Stimulated activated CD8-positive, alpha-beta memory T cell treated with anti-CD3 and anti-CD28 coated beads, Interleukin-15, amount 100 ng/mL, for 4 hours (primary cell): ENCODE measurements around the gene AGAP1.

ENCODE experiments used
- DNase-seq, 2 donors: peaks; one replicate each; pipeline ENCODE4 v3.0.0-alpha.2; 2020; ENCODE audit warnings: low read depth in 2 of 2

Gene AGAP1

DNA sequence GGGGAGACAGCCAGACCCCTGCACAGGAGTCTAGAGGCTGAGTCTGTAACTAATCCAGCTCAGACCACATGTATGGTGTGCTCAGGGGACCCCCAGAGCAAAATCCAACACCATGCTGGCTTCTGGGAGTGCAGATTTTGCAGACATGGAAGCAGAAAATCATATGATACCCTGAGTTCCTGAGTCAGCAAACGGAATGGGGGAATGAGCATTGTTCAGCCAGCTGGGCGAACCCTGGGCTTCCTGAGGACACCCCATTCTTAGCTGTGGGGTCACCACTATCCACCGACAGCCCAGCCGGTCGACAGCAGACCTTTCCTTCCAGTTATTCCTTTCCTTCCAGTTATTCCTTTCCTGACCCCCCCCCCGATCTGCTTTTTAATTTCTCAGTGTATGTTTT, 351.4 kb downstream of the AGAP1 start:
- DNase-seq: no peak

DNA sequence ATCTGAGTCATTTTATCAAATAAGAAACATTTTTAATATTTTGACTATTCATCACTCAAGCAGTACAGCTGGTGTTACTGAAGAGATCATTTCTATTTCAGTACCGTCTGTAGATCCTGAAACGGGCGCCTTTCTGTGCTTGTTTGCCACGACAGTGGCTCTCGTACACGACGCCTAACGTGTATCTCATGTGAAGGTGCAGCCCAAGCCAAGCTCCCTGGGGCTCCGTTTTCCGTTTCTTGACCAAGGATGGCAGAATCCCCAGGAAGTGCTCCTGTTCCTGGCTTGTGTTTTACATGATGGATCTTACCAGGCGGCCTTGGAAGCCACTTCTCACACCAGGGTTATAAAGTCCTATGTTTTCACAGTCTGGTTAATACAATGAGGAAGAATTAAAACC, 353.7 kb downstream of the AGAP1 start:
- DNase-seq: no peak

DNA sequence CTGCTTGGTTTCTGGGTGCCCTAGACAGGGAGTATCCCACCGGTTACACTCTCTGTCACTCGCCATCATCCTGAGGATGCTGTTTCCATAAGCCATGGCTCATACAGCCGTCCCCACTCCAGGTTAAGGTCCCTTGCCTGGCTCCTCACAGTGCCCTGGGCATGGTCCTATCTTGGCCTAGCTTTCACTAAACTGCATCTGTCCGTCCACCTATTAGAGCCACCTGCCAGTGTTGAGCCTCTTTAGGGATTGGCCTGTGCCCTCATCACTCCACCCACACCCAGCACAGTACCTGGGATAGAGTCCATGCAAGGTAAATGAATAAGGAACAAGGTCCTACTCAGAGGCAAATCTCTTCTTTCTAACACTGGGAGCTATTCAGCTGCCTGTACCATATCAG, 354.2 kb downstream of the AGAP1 start:
- DNase-seq: no peak

- no peak for DNase-seq
These were observed 355.1 kb downstream of the AGAP1 start for GRCh38 chr2:235848946-235849345.

GRCh38 chr2:235849489-235849888, 355.6 kb downstream of the AGAP1 start:
- no peak for DNase-seq

GRCh38 chr2:235850289-235850688, 356.4 kb downstream of the AGAP1 start:
- DNase-seq: no peak

DNA sequence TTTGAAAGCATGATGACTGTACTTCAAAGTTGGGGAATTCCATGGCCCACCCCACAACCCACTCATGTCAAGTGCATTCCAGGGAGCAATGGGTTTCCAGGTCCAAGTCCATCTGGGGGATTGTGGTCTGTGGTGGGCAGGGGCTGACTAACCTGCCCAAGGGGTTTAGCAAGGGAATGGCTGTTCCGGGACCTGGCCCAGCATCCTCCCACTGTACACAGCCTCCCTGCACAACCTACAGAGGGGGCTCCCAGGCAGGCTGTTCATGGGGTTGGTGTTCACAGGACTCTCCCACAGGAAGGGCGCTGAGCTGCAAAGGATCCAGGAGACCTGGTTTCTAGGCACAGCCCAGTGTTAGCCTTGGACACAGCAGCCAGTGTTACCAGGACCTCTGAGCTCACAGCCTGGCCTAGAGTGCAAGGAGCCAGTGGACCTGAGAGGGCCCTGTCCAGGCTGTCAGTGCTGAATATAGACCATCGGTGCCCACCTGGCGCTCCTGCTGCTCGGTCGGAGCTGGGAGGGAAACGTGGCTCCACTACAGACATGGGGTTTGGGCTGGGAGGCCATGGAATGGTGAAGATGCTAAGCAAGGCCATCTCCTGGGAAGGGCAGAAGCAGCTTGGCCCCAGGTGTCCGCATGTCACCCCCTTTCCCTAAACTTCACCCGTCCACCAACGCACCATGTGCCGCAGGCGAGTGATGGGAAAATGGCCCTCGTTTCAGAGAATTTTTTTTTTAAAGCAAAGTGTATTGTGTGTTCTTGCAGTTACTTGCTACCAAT, 357.1 kb downstream of the AGAP1 start:
- DNase-seq: no peak

- DNase-seq: no peak
These were observed 358.1 kb downstream of the AGAP1 start for GRCh38 chr2:235851828-235852525.

DNA sequence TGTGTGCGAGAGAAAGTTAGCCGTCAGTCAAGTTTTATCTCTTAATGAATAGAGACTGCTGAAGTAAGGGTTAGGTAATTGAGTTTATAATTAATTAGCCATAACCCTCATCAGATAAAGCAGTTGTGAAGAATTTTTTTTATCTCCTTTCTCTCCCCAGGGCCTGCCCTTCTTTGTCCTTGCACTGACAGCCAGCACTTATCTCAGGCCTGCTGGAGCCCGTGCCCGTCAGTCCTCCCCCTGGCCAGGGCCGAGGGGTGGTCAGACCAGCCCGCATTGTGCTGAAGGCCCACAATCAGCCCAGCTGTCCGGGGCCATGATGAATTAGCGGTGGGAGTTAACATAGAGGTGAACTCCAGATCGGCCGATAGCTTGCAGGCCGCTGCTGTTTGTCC, 358.7 kb downstream of the AGAP1 start:
- DNase-seq: no peak

DNA sequence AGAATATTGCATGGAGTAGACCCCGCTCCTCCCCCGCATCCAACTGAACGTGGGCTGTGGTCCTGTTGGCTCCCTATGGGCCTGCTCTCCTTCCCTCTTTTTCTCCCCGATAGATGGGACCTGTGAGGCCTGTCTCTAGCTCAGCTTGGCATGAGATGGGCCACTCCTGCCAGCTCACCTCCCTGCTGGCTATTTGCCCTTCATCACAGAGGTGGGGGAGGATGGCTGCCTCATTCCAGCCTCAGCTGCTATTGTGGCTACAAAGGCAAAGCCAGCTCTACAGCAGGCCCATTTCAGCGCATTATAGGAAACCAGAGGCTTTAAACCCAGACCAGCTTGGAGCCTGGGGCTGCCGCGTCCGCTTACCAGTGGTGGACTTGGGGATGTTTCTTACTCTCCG, 360.4 kb downstream of the AGAP1 start:
- DNase-seq: no peak

GRCh38 chr2:235855011-235855410, 361.2 kb downstream of the AGAP1 start:
- DNase-seq: no peak

GRCh38 chr2:235856151-235856854, 362.5 kb downstream of the AGAP1 start:
- no peak for DNase-seq

DNA sequence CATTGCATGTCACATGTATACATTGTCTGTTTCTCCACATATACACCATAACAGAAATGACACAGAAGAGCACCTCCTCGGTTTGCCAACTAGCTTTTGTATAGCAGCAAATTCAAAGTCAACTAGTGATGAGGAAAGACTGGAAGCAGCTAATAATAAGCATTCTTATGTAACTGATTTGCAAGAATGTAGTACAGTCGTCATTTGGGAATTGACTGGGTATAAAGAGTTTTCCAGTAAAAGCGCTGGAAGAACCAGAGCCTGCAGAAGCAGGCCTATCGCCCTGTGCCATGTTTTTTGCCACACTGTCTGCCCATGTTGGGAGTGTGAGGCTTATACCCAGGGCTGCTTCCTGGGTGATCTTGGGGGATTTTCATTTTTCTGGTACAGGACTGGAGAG, 363.8 kb downstream of the AGAP1 start:
- no peak for DNase-seq

GRCh38 chr2:235858881-235859280, 365.0 kb downstream of the AGAP1 start:
- DNase-seq: no peak

DNA sequence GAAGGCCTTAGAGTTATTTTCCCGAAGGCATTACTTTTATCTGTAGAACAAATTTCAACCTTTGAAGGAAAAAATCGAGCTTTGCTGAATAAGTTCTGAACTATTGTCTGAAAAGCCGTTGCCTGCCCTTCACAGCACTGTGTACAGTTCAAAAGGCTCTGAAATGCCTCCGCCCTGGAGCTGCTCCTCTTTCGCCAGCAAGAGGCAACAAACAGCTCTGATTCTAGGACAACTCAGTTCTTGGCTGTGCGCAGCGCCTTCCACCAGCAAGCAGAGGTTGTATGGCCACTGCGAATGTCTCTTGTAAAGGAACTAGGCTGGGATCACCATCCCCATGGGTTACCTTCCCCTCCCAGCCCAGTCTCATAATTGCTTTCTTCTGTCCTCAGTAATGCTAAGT, 365.8 kb downstream of the AGAP1 start:
- no peak for DNase-seq

- DNase-seq: no peak
These were observed 366.3 kb downstream of the AGAP1 start for GRCh38 chr2:235860111-235860510.

GRCh38 chr2:235860871-235861270, 367.0 kb downstream of the AGAP1 start:
- no peak for DNase-seq

DNA sequence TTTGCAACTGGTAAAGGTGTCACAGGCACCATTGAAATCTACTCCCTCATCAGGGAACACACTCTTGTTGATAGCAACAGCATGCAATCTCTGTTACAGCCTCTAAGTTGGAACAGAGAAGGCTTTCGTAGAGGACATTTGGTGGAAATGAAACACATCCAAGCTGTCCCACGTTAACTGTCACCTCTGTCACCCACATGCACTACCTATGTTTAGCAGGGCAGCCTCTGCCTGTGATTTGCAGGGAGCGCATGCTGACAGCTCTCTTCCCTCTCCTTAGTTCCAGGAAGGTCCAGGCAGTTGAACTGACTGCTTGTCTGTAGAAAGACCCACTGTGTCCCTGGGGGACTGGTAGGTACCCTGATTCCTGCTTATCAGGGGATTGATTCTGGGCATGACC, 367.5 kb downstream of the AGAP1 start:
- DNase-seq: no peak

GRCh38 chr2:235863414-235863813, 369.6 kb downstream of the AGAP1 start:
- no peak for DNase-seq

- DNase-seq: no peak
These were observed 370.5 kb downstream of the AGAP1 start for GRCh38 chr2:235864302-235864701.

- no peak for DNase-seq
These were observed 371.1 kb downstream of the AGAP1 start for GRCh38 chr2:235864733-235865515.

DNA sequence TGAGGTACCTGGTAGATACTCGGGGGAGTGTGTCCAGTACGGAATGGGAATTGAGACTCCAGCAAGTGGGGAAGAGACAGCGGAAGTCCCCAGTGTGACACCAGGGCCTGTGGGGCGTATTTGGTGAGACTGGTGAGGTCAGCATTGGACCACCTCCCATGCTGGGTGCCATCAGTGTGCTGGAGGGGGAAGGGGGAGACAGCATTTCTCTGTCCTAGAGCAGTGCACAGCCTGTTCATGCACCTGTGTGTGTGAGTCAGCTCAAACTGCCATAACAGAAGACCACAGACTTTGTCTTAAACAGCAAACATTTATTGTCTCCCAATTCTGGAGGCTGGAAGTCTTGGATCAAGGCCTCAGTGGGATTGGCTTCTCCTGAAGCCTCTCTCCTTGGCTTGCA, 372.5 kb downstream of the AGAP1 start:
- no peak for DNase-seq
